ENCODE data around the gene LIPC. TPM values are rescaled to one million over a fixed set of nuclear protein-coding genes. Genes with fewer than 3 reads are reported as not detected.

Gene LIPC
- total RNA-seq, 6 experiments from 2014 or later, result 31.1 to 213 (median 86.1) TPM

DNA sequence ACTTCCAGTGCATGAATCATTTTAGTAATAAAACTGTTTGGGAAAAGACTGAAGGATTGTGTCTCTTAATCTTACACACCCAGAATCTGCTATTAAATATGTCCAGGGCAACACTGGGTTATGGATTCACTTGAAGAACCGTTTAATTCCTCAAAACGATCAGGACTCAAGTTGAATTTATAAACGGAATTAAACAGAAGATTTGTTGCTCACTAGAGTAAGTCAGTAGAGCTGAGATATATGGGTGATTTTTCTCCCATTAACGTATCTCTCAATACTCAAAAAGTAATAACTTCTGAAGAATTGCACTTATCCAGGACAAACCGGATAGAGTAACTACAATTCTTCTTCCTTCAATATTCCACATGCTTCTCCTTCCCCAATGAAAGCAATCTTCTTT is 41.1 kb upstream of the LIPC start:
- no peak for TF ChIP-seq POLR2A (IDR thresholded peaks at IDR 0.05)
- TF ChIP-seq, protein P1, sequence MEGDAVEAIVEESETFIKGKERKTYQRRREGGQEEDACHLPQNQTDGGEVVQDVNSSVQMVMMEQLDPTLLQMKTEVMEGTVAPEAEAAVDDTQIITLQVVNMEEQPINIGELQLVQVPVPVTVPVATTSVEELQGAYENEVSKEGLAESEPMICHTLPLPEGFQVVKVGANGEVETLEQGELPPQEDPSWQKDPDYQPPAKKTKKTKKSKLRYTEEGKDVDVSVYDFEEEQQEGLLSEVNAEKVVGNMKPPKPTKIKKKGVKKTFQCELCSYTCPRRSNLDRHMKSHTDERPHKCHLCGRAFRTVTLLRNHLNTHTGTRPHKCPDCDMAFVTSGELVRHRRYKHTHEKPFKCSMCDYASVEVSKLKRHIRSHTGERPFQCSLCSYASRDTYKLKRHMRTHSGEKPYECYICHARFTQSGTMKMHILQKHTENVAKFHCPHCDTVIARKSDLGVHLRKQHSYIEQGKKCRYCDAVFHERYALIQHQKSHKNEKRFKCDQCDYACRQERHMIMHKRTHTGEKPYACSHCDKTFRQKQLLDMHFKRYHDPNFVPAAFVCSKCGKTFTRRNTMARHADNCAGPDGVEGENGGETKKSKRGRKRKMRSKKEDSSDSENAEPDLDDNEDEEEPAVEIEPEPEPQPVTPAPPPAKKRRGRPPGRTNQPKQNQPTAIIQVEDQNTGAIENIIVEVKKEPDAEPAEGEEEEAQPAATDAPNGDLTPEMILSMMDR (IDR thresholded peaks at IDR 0.05), result no peak

DNA sequence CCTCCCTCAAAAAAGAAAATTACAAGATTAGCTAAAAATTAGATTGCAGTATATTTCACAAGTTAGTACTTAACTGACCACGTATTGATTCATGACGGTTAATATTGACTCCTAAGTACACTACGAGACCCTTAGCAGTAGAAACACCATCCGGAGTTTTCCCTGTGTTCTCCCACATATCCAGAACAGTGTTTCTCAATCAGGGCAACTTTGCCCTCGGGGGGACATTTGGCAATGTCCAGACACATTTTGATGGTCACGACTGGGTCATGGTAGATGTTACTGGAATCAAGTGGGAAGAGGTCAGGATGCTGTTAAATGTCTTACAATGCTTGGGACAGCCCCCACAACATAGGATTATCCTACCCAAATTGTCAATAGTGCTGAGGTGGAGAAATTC is 40.7 kb upstream of the LIPC start:
- intact Hi-C loops (cut with DNase I), result loop anchor here in 1 of 2 donors (5.0 kb wide), 1 partner anchor 59 kb away; no protein-coding TSS in a partner anchor
- WGBS (ENCODE audit: insufficient coverage, low coverage, low lambda C conversion rate, missing lambda C conversion rate), result 27% methylated on average over 6 of the region's 6 CpGs
- H3K27me3 ChIP-seq, result no peaks in the 10 kb centered on the region
- DNase-seq (peak in 2 of 3 donors; percentile 62 to 83), ATAC-seq (peak; percentile 46 to 78 (median 56))
- no peak overlapping the region for H3K4me3 ChIP-seq
- no peaks in the 10 kb centered on the region for H3K36me3 ChIP-seq
- H3K27ac ChIP-seq, result peak overlapping the region; percentile 24 to 57 (median 45)
- no peaks in the 10 kb centered on the region for H3K9me3 ChIP-seq
- TF ChIP-seq POLR2A (IDR thresholded peaks at IDR 0.05), result no peak
- TF ChIP-seq, protein P1 (IDR thresholded peaks at IDR 0.05), result no peak
- H3K4me1 ChIP-seq, result peaks cover 0 to 47% (median 21%) of the 10 kb centered on the region in 4 donors

More for the DNA sequence above, 41.1 kb upstream of the LIPC start:
- Histone ChIP-seq H3K36me3 (no peaks in the 10 kb centered on the region), H3K27ac (peak overlapping the region; percentile 24 to 57 (median 45)), H3K4me1 (peaks cover 0 to 51% (median 23%) of the 10 kb centered on the region in 4 donors), H3K27me3 (no peaks in the 10 kb centered on the region), H3K4me3 (no peak overlapping the region), H3K9me3 (no peaks in the 10 kb centered on the region)
- 48% methylated on average over 5 of the region's 5 CpGs for WGBS (ENCODE audit: insufficient coverage, low coverage, low lambda C conversion rate, missing lambda C conversion rate)
- ATAC-seq, result peak in 1 of 4 donors; percentile 1
- intact Hi-C loops (cut with DNase I), result loop anchor here in 1 of 2 donors (5.0 kb wide), 1 partner anchor 58 kb away; no protein-coding TSS in a partner anchor
- no peak for DNase-seq

DNA sequence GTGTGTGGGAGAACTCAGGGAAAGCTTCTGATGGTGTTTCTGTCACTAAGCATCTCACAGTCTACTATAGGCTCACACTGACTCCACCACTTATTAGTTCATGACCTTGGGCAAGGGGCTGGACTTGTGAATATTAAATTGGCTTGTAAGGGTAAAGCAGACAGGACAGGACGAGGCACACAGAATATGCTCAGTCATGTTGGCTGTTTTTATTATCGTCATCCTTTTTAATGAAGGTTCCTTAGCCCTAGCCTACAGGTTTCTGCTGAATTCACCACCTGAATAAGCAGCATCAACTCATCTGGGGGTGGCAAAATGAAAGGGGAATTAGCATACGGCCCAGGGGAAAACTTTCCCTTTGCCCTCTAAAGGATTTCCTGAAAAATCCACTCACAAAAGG is 39.6 kb upstream of the LIPC start:
- peak in 1 of 4 donors; percentile 2 for ATAC-seq
- peaks cover 0 to 47% (median 18%) of the 10 kb centered on the region in 4 donors for H3K4me1 ChIP-seq
- no peak overlapping the region for H3K4me3 ChIP-seq
- no peaks in the 10 kb centered on the region for H3K36me3 ChIP-seq
- no peaks in the 10 kb centered on the region for H3K9me3 ChIP-seq
- H3K27ac ChIP-seq, result peak overlapping the region in 2 of 3 donors; percentile 45 to 57
- no peak for TF ChIP-seq POLR2A (IDR thresholded peaks at IDR 0.05)
- TF ChIP-seq, protein P1 (IDR thresholded peaks at IDR 0.05), result no peak
- H3K27me3 ChIP-seq, result no peaks in the 10 kb centered on the region
- intact Hi-C loops (cut with DNase I), result loop anchor here in 1 of 2 donors (5.0 kb wide), 1 partner anchor 60 kb away; no protein-coding TSS in a partner anchor
- DNase-seq, result no peak
- WGBS (ENCODE audit: insufficient coverage, low coverage, low lambda C conversion rate, missing lambda C conversion rate), result 60% methylated on average over 1 of the region's 3 CpGs

DNA sequence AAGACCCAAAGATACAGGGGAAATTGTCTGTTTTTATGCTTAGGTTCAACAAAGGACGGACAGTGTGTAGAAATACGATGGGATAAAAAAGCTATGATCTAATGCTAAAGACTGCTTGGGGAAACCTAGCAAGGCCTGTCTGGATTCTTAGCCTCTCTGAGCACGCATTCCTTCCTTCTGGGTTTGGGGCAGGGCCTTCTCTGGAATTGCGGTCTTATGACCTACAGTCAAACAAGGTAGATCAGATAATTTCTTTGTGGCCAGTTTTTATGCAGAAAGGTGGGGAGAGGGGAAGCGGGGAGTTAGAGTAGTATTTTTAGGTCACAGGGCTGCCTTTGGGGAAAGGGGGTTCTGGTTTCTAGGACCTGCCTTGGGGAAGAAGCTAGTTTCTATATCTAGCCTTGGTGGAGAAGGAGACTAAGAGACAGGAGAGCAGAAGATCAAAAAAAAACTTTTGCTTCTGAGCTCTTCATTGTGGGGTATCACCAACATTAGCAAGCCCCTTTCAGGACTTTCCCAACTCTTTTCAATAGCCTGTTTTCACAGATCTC is 39.1 kb upstream of the LIPC start:
- Histone ChIP-seq H3K27ac (peak overlapping the region in 1 of 3 donors; percentile 57), H3K9me3 (no peaks in the 10 kb centered on the region), H3K4me1 (peaks cover 0 to 47% (median 18%) of the 10 kb centered on the region in 4 donors), H3K4me3 (no peak overlapping the region), H3K27me3 (no peaks in the 10 kb centered on the region), H3K36me3 (no peaks in the 10 kb centered on the region)
- DNase-seq, result no peak
- TF ChIP-seq, protein P1 (IDR thresholded peaks at IDR 0.05), result no peak
- no peak for TF ChIP-seq POLR2A (IDR thresholded peaks at IDR 0.05)
- intact Hi-C loops (cut with DNase I), result loop anchor here in 1 of 2 donors (5.0 kb wide), 1 partner anchor 60 kb away; no protein-coding TSS in a partner anchor
- 68% methylated on average over 4 of the region's 5 CpGs for WGBS (ENCODE audit: insufficient coverage, low coverage, low lambda C conversion rate, missing lambda C conversion rate)
- no peak for ATAC-seq
